Tibial artery (tissue), 4 donors: ENCODE results near the gene CACFD1.

Experiments used
- DNase-seq, 2 donors: peaks; one replicate each; pipeline ENCODE4 v3.0.0-alpha.2; 2019
- H3K27ac ChIP-seq, 2 donors: fragments of 200-600 bp; sonication (generic) in 1 of 2; 1 replicate in 1 of 2; 2 replicates in 1 of 2; pipeline ENCODE4 v1.5.1; 2018 to 2019; ENCODE audit warnings: mild to moderate bottlenecking in 1 of 2
- H3K27me3 ChIP-seq, 2 donors: fragments of 200-600 bp; sonication (generic) in 1 of 2; one replicate each; pipeline versions ENCODE4 v1.5.1 to v1.6.0; 2016 to 2019
- H3K36me3 ChIP-seq, 3 donors: fragments of 200-600 bp; sonication (generic) in 2 of 3; one replicate each; pipeline ENCODE4 v1.5.1; 2016 to 2019; ENCODE audit warnings: mild to moderate bottlenecking in 2 of 3
- H3K4me1 ChIP-seq, 4 donors: fragments of 200-600 bp; sonication (generic) in 2 of 4; 1 replicate in 3 of 4; 2 replicates in 1 of 4; pipeline ENCODE4 v1.5.1; 2016 to 2019
- H3K4me3 ChIP-seq, 2 donors: fragments of 200-600 bp; sonication (generic) in 1 of 2; 1 replicate in 1 of 2; 2 replicates in 1 of 2; pipeline ENCODE4 v1.5.1; 2018 to 2019; ENCODE audit warnings: mild to moderate bottlenecking in 2 of 2
- H3K9me3 ChIP-seq, 3 donors: fragments of 200-600 bp; sonication (generic) in 1 of 3; one replicate each; pipeline ENCODE4 v1.5.1; 2016 to 2019
- CTCF ChIP-seq, 2 experiments: fragments of 200-600 bp in 1 of 2; fragments of 450-650 bp in 1 of 2; IDR thresholded peaks; one replicate each; pipeline ENCODE4 v1.5.1; 2017 to 2019; ENCODE audit warnings: antibody characterized with exemption in 2 of 2, mild to moderate bottlenecking in 1 of 2, moderate library complexity in 1 of 2
- intact Hi-C: fragments of 100-400 bp; cut with DNase I; formaldehyde crosslinking; loops from one replicate; pipeline ENCODE4 v1.15.0; 2023; ENCODE audit warnings: low total_unique reads

The CACFD1 gene

GRCh38 chr9:133420392-133420827 lies 39.4 kb upstream of the CACFD1 start:
- no peak for TF ChIP-seq CTCF (IDR thresholded peaks at IDR 0.05)
- Histone ChIP-seq H3K27ac (no peak overlapping the region), H3K9me3 (no peaks in the 10 kb centered on the region), H3K36me3 (peaks cover 0 to 1% (median 1%) of the 10 kb centered on the region in 3 donors), H3K27me3 (peaks cover 0 to 14% of the 10 kb centered on the region in 2 donors), H3K4me3 (no peak overlapping the region), H3K4me1 (peaks cover 0 to 25% (median 21%) of the 10 kb centered on the region in 4 donors)
- intact Hi-C loops: no loop called here
- no peak for DNase-seq

- TF ChIP-seq CTCF (IDR thresholded peaks at IDR 0.05): no peak
- Histone ChIP-seq H3K27me3 (peaks cover 0 to 24% of the 10 kb centered on the region in 2 donors), H3K4me1 (peaks cover 0 to 12% (median 9%) of the 10 kb centered on the region in 4 donors), H3K27ac (no peak within 1 kb of the TSS), H3K9me3 (no peaks in the 10 kb centered on the region), H3K36me3 (no peaks in the 10 kb centered on the region), H3K4me3 (no peak within 1 kb of the TSS)
- DNase-seq: no peak
- intact Hi-C loops: no loop called here
These were observed 37.9 kb upstream of the CACFD1 start, which contains the start of gene ADAMTS13 for GRCh38 chr9:133421615-133422542. TSS of gene ADAMTS13 (plus strand) at chr9:133422367. CDS start at chr9:133422444, 77 bp downstream.

GRCh38 chr9:133423216-133423615 lies 36.6 kb upstream of the CACFD1 start:
- H3K36me3 ChIP-seq: no peaks in the 10 kb centered on the region
- H3K27ac ChIP-seq: no peak overlapping the region
- DNase-seq: no peak
- no peaks in the 10 kb centered on the region for H3K9me3 ChIP-seq
- no peak overlapping the region for H3K4me3 ChIP-seq
- peaks cover 0 to 37% of the 10 kb centered on the region in 2 donors for H3K27me3 ChIP-seq
- no peak for TF ChIP-seq CTCF (IDR thresholded peaks at IDR 0.05)
- intact Hi-C loops: no loop called here
- peaks cover 0 to 7% (median 6%) of the 10 kb centered on the region in 4 donors for H3K4me1 ChIP-seq

- no peak overlapping the region for H3K27ac ChIP-seq
- H3K9me3 ChIP-seq: no peaks in the 10 kb centered on the region
- TF ChIP-seq CTCF (IDR thresholded peaks at IDR 0.05): no peak
- intact Hi-C loops: no loop called here
- H3K4me3 ChIP-seq: no peak overlapping the region
- DNase-seq: no peak
- H3K27me3 ChIP-seq: peaks cover 0 to 47% of the 10 kb centered on the region in 2 donors
- H3K36me3 ChIP-seq: no peaks in the 10 kb centered on the region
- H3K4me1 ChIP-seq: peaks cover 0 to 12% (median 10%) of the 10 kb centered on the region in 4 donors
These were observed 35.6 kb upstream of the CACFD1 start for GRCh38 chr9:133424187-133424586.

GRCh38 chr9:133425049-133425632 lies 34.6 kb upstream of the CACFD1 start:
- Histone ChIP-seq H3K36me3 (no peaks in the 10 kb centered on the region), H3K27ac (no peak overlapping the region), H3K4me1 (peaks cover 0 to 18% (median 13%) of the 10 kb centered on the region in 4 donors), H3K4me3 (no peak overlapping the region), H3K9me3 (no peaks in the 10 kb centered on the region), H3K27me3 (peaks cover 0 to 56% of the 10 kb centered on the region in 2 donors)
- TF ChIP-seq CTCF (IDR thresholded peaks at IDR 0.05): no peak
- intact Hi-C loops: no loop called here
- DNase-seq: no peak
